ENCODE data around the gene IQSEC3. TPM values are rescaled to one million over a fixed set of nuclear protein-coding genes. Genes with fewer than 3 reads are reported as not detected.
"Not testable (repeated sequence)": the region's sequence is repeated elsewhere in the genome, so short reads cannot be mapped to it uniquely, and the experiment has no call there.

Gene IQSEC3
- polyA plus RNA-seq, 4 donors = under 0.01 to 1.5 (median 1.4) TPM; not detected in 1

GRCh38 chr12:72018-72417, 5.5 kb downstream of the IQSEC3 start:
- H3K4me3 ChIP-seq (ENCODE audit: low read depth in 1 of 3, low read length in 3 of 3); H3K9me3 ChIP-seq (ENCODE audit: control insufficient read depth in 2 of 2, insufficient read depth in 1 of 2, low read depth in 1 of 2, low read length in 1 of 2); H3K4me1 ChIP-seq (ENCODE audit: control insufficient read depth in 3 of 3, insufficient read depth in 2 of 3, low read depth in 1 of 3, low read length in 2 of 3); H3K27ac ChIP-seq (ENCODE audit: low read depth in 1 of 3, low read length in 2 of 3); FAIRE-seq; DNase-seq; H3K36me3 ChIP-seq (ENCODE audit: control insufficient read depth in 3 of 3, insufficient read depth in 2 of 3, low read depth in 1 of 3, low read length in 3 of 3): not testable (repeated sequence)
- 33 to 55% (median 49%) methylated on average over 4 of the region's 4 CpGs for WGBS, 3 donors
- peaks cover 0 to 11% (median 7%) of the 10 kb centered on the region in 3 donors for H3K27me3 ChIP-seq (ENCODE audit: control insufficient read depth in 3 of 3, insufficient read depth in 3 of 3, low read length in 3 of 3)

GRCh38 chr12:74420-75190, 8.0 kb downstream of the IQSEC3 start:
- H3K27me3 ChIP-seq (ENCODE audit: control insufficient read depth in 3 of 3, insufficient read depth in 3 of 3, low read length in 3 of 3) = peaks cover 0 to 20% (median 17%) of the 10 kb centered on the region in 3 donors
- not testable (repeated sequence) for H3K9me3 ChIP-seq (ENCODE audit: control insufficient read depth in 2 of 2, insufficient read depth in 1 of 2, low read depth in 1 of 2, low read length in 1 of 2)
- 69 to 78% (median 77%) methylated on average over 8 of the region's 8 CpGs for WGBS, 3 donors

GRCh38 chr12:75541-75940, 9.0 kb downstream of the IQSEC3 start:
- H3K4me1 ChIP-seq (ENCODE audit: control insufficient read depth in 3 of 3, insufficient read depth in 2 of 3, low read depth in 1 of 3, low read length in 2 of 3); H3K36me3 ChIP-seq (ENCODE audit: control insufficient read depth in 3 of 3, insufficient read depth in 2 of 3, low read depth in 1 of 3, low read length in 3 of 3); H3K9me3 ChIP-seq (ENCODE audit: control insufficient read depth in 2 of 2, insufficient read depth in 1 of 2, low read depth in 1 of 2, low read length in 1 of 2); DNase-seq; FAIRE-seq; H3K4me3 ChIP-seq (ENCODE audit: low read depth in 1 of 3, low read length in 3 of 3); H3K27ac ChIP-seq (ENCODE audit: low read depth in 1 of 3, low read length in 2 of 3): not testable (repeated sequence)
- WGBS, 3 donors = 71 to 88% (median 87%) methylated on average over 5 of the region's 5 CpGs
- H3K27me3 ChIP-seq (ENCODE audit: control insufficient read depth in 3 of 3, insufficient read depth in 3 of 3, low read length in 3 of 3) = peaks cover 0 to 23% (median 15%) of the 10 kb centered on the region in 3 donors

More at GRCh38 chr12:74420-75190, 8.0 kb downstream of the IQSEC3 start:
- H3K4me1 ChIP-seq (ENCODE audit: control insufficient read depth in 3 of 3, insufficient read depth in 2 of 3, low read depth in 1 of 3, low read length in 2 of 3); H3K27ac ChIP-seq (ENCODE audit: low read depth in 1 of 3, low read length in 2 of 3); H3K36me3 ChIP-seq (ENCODE audit: control insufficient read depth in 3 of 3, insufficient read depth in 2 of 3, low read depth in 1 of 3, low read length in 3 of 3); H3K4me3 ChIP-seq (ENCODE audit: low read depth in 1 of 3, low read length in 3 of 3); FAIRE-seq; DNase-seq: not testable (repeated sequence)

- not testable (repeated sequence) for H3K9me3 ChIP-seq (ENCODE audit: control insufficient read depth in 2 of 2, insufficient read depth in 1 of 2, low read depth in 1 of 2, low read length in 1 of 2); H3K4me3 ChIP-seq (ENCODE audit: low read depth in 1 of 3, low read length in 3 of 3); FAIRE-seq; H3K36me3 ChIP-seq (ENCODE audit: control insufficient read depth in 3 of 3, insufficient read depth in 2 of 3, low read depth in 1 of 3, low read length in 3 of 3); H3K4me1 ChIP-seq (ENCODE audit: control insufficient read depth in 3 of 3, insufficient read depth in 2 of 3, low read depth in 1 of 3, low read length in 2 of 3); DNase-seq; H3K27ac ChIP-seq (ENCODE audit: low read depth in 1 of 3, low read length in 2 of 3)
- WGBS, 3 donors = 87 to 91% (median 88%) methylated on average over 10 of the region's 10 CpGs
- peaks cover 0 to 29% (median 15%) of the 10 kb centered on the region in 3 donors for H3K27me3 ChIP-seq (ENCODE audit: control insufficient read depth in 3 of 3, insufficient read depth in 3 of 3, low read length in 3 of 3)
Observed at GRCh38 chr12:76102-76501, 9.5 kb downstream of the IQSEC3 start.

GRCh38 chr12:76551-76950, 10.0 kb downstream of the IQSEC3 start:
- H3K9me3 ChIP-seq (ENCODE audit: control insufficient read depth in 2 of 2, insufficient read depth in 1 of 2, low read depth in 1 of 2, low read length in 1 of 2); H3K4me1 ChIP-seq (ENCODE audit: control insufficient read depth in 3 of 3, insufficient read depth in 2 of 3, low read depth in 1 of 3, low read length in 2 of 3); H3K4me3 ChIP-seq (ENCODE audit: low read depth in 1 of 3, low read length in 3 of 3); H3K36me3 ChIP-seq (ENCODE audit: control insufficient read depth in 3 of 3, insufficient read depth in 2 of 3, low read depth in 1 of 3, low read length in 3 of 3); FAIRE-seq; DNase-seq; H3K27ac ChIP-seq (ENCODE audit: low read depth in 1 of 3, low read length in 2 of 3): not testable (repeated sequence)
- H3K27me3 ChIP-seq (ENCODE audit: control insufficient read depth in 3 of 3, insufficient read depth in 3 of 3, low read length in 3 of 3) = peaks cover 0 to 34% (median 19%) of the 10 kb centered on the region in 3 donors
- 84 to 90% (median 90%) methylated on average over 7 of the region's 8 CpGs for WGBS, 3 donors

- H3K27ac ChIP-seq (ENCODE audit: low read depth in 1 of 3, low read length in 2 of 3); DNase-seq; H3K4me1 ChIP-seq (ENCODE audit: control insufficient read depth in 3 of 3, insufficient read depth in 2 of 3, low read depth in 1 of 3, low read length in 2 of 3); H3K9me3 ChIP-seq (ENCODE audit: control insufficient read depth in 2 of 2, insufficient read depth in 1 of 2, low read depth in 1 of 2, low read length in 1 of 2); H3K36me3 ChIP-seq (ENCODE audit: control insufficient read depth in 3 of 3, insufficient read depth in 2 of 3, low read depth in 1 of 3, low read length in 3 of 3); H3K4me3 ChIP-seq (ENCODE audit: low read depth in 1 of 3, low read length in 3 of 3); FAIRE-seq: not testable (repeated sequence)
- WGBS, 3 donors = 59 to 77% (median 64%) methylated on average over 11 of the region's 26 CpGs
- peaks cover 0 to 38% (median 21%) of the 10 kb centered on the region in 3 donors for H3K27me3 ChIP-seq (ENCODE audit: control insufficient read depth in 3 of 3, insufficient read depth in 3 of 3, low read length in 3 of 3)
Observed at GRCh38 chr12:77101-77719, 10.6 kb downstream of the IQSEC3 start.

GRCh38 chr12:77769-78383, 11.3 kb downstream of the IQSEC3 start:
- 2 to 6% (median 3%) methylated on average over 39 to 73 of the region's 82 CpGs for WGBS, 3 donors
- H3K27ac ChIP-seq (ENCODE audit: low read depth in 1 of 3, low read length in 2 of 3); FAIRE-seq; H3K4me3 ChIP-seq (ENCODE audit: low read depth in 1 of 3, low read length in 3 of 3); H3K9me3 ChIP-seq (ENCODE audit: control insufficient read depth in 2 of 2, insufficient read depth in 1 of 2, low read depth in 1 of 2, low read length in 1 of 2); H3K36me3 ChIP-seq (ENCODE audit: control insufficient read depth in 3 of 3, insufficient read depth in 2 of 3, low read depth in 1 of 3, low read length in 3 of 3); H3K4me1 ChIP-seq (ENCODE audit: control insufficient read depth in 3 of 3, insufficient read depth in 2 of 3, low read depth in 1 of 3, low read length in 2 of 3); DNase-seq: not testable (repeated sequence)
- H3K27me3 ChIP-seq (ENCODE audit: control insufficient read depth in 3 of 3, insufficient read depth in 3 of 3, low read length in 3 of 3) = peaks cover 0 to 40% (median 21%) of the 10 kb centered on the region in 3 donors

- FAIRE-seq = no peak
- Histone ChIP-seq H3K4me1 (ENCODE audit: control insufficient read depth in 3 of 3, insufficient read depth in 2 of 3, low read depth in 1 of 3, low read length in 2 of 3) (no peaks in the 10 kb centered on the region), H3K9me3 (ENCODE audit: control insufficient read depth in 2 of 2, insufficient read depth in 1 of 2, low read depth in 1 of 2, low read length in 1 of 2) (no peaks in the 10 kb centered on the region), H3K27ac (ENCODE audit: low read depth in 1 of 3, low read length in 2 of 3) (no peak overlapping the region), H3K36me3 (ENCODE audit: control insufficient read depth in 3 of 3, insufficient read depth in 2 of 3, low read depth in 1 of 3, low read length in 3 of 3) (no peaks in the 10 kb centered on the region), H3K27me3 (ENCODE audit: control insufficient read depth in 3 of 3, insufficient read depth in 3 of 3, low read length in 3 of 3) (peaks cover 0 to 42% (median 21%) of the 10 kb centered on the region in 3 donors), H3K4me3 (ENCODE audit: low read depth in 1 of 3, low read length in 3 of 3) (no peak overlapping the region)
- DNase-seq = no peak
- WGBS, 3 donors = 76 to 85% (median 80%) methylated on average over 5 of the region's 5 CpGs
Observed at GRCh38 chr12:78981-79380, 12.4 kb downstream of the IQSEC3 start.
